SKM-1 (cell line): ENCODE data around the gene TRAPPC2B.
"Not testable (repeated sequence)": the region's sequence is repeated elsewhere in the genome, so short reads cannot be mapped to it uniquely, and the experiment has no call there.

Experiments
- DNase-seq: peaks from one replicate; lab custom pipeline; 2025; ENCODE audit not compliant: unreplicated experiment; lab: John Stamatoyannopoulos, UW

Gene TRAPPC2B

DNA sequence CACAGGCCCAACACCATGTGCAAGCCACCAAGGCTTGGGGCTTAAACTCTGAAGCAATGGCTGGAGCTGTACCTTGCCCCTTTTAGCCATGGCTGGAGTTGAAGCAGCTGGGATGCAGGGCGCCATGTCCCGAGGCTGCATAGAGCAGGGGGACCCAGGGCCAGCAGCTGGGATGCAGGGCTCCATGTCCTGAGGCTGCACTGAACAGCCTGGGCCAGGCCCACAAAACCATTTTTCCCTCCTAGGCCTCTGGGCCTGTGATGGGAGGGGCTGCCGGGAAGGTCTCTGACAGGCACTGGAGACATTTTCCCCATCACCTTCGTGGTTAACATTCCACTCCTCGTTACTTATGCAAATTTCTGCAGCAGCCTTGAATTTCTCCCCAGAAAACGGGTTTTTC is 10.8 kb downstream of the TRAPPC2B start:
- DNase-seq, result no peak

DNA sequence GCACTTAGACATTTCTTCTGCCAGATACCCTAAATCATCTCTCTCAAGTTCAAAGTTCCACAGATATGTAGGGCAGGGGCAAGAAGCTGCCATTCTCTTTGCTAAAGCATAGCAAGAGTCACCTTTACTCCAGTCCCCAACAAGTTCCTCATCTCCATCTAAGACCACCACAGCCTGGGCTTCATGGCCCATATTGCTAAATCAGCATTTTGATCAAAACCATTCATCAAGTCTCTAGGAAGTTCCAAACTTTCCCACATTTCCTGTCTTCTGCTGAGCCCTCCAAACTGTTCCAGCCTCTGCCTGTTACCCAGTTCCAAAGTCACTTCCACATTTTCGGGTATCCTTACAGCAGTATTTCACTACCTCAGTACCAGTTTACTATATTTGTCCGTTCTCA is 11.3 kb downstream of the TRAPPC2B start:
- not testable (repeated sequence) for DNase-seq

DNA sequence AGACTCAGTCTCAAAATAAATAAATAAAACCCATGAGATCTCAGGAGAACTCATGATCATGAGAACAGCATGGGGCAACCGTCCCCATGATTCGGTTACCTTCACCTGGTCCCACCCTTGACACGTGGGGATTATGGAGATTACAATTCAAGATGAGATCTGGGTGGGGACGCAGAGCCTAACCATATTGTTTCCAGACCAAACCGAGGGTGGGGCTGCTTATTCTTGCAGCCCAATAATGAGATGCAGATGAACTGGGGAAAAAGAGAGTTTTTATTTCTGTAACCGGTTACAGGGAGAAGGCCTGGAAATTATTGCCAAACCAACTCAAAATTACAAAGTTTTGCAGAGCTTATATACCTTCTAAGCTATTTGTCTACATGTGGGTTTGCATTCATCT is 12.8 kb downstream of the TRAPPC2B start:
- DNase-seq, result no peak

DNA sequence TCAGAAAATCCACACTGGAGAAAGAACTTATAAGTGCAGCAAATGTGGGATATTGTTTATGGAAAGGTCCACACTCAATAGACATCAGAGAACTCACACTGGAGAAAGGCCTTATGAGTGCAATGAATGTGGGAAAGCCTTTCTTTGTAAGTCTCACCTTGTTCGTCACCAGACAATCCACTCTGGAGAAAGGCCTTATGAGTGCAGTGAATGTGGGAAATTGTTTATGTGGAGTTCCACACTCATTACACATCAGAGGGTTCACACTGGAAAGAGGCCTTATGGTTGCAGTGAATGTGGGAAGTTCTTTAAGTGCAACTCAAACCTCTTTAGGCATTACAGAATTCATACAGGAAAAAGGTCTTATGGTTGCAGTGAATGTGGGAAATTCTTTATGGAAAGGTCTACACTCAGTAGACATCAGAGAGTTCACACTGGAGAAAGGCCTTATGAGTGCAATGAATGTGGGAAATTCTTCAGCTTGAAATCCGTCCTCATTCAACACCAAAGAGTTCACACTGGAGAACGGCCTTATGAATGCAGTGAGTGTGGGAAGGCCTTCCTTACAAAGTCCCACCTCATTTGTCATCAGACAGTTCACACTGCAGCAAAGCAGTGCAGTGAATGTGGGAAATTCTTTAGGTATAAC is 14.3 kb downstream of the TRAPPC2B start:
- no peak for DNase-seq

DNA sequence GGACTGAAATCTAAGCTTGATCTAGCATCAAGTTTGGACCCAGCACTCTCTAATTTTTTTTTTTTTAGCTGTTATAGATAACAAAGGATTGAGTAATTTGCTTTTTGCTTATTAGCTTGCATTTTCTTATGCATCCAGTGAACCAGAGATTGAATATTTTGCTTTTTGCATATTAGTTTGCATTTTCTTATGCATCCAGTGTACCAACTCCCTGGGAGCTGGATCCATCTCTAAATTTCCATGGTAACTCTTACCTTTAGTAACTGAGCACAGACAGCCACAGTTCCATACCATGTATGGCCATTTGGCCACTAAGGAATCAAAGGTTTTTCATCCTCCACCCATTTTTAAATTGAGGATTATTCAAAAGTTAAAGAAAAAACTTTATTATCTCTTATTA is 17.6 kb downstream of the TRAPPC2B start:
- no peak for DNase-seq

DNA sequence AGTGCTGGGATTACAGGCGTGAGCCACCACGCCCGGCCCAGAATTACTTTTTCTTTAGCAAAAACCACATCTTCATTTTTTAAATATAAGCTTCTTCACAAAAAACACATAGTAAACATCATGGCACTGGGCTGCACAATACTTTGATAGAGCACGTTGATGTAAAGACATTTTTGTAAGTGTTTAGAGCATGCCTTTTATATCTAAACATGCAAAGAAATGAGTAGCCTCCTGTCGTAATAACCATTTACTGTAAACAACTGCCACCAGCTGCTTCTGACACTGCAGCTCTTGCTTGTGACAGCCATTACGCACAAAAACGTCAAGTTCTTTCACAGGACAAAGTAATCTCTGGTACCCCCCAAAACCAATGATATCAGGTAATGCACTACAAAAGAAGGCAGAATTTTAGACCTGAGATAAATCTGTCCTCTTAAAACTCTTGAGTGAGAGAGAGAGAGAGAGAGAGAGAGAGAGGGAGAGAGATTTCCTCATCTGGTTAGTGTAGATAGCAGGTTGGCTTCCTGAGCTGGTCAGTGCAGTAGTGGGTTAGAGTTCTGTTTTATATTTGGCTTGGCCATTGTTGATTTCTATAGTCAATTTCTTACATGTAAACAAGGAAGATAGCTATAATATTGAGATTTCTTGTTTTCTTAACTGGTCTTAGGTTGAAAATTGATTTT is 19.6 kb downstream of the TRAPPC2B start:
- no peak for DNase-seq

DNA sequence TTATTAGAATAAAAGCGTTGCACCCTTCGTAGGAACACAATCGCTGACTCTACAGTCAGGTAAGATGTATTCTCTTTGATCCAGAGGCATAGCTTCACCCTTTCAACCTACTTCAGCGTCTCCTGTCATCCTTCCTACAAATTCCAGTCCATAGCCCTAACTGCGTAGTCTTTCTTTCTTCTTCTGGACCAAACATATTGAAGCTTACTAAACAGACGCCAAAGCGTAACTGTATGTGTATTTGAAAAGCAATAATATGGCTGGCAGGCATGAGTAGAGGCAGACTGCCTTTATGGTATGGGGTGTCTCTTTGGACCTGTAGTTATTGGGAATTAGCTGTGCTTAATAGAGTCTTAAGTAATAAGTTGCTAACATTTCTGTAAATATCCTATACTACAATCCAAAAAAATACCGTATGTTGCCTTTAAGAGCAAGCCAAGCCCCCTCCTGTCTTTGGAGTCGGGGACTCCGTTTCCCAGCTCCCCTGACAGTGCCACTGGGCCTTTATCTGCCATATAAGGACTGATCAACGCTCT is 25.9 kb downstream of the TRAPPC2B start:
- DNase-seq, result no peak

DNA sequence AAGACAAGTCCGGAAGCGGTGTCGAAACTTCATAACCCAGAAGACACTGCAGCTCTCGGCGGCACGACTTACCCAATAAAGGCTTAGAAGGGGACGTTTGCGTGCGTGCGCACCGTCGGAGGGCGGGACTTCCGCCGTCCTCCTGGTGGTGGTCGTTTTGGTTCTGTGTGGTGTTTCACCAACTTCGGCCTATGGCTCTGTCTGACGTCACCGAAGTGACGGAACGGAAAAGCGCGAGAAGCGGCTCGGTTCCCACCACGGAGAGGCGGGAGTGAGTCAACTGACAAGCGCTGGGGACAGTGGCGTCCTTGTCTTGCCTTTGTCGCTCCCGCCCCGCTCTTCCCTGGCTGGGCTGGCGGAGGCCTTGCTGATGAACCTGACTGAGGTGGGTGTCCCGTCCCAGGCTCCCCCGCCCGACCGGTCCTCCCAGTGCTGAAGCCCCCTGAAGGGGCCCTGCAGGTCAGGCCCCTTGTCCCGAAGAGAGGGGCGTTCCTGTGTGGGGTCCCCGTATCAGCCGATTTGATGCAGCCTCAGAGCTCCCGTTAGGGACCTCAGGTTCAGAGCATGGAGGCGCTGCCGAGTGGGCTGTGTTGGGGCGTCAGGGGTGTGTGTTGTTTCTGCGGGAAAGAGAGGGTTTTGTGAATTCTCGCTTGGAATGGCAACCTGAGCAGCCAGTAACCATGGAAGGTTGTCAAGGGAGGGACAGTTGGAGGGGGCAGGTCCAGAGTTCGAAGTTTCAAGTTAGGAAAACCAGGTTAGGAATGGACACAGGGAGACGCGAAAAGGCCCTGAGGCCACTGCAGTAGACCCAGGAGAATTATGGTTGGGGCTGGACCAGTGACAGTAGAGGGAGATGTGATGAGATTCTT is 26.6 kb downstream of the TRAPPC2B start, which contains the start of gene ZNF548:
Gene ZNF548 (plus strand): TSS at position 125 of the 869 bp plus-strand sequence. CDS start 246 bp downstream, at position 371.
- peak; percentile 56 for DNase-seq

DNA sequence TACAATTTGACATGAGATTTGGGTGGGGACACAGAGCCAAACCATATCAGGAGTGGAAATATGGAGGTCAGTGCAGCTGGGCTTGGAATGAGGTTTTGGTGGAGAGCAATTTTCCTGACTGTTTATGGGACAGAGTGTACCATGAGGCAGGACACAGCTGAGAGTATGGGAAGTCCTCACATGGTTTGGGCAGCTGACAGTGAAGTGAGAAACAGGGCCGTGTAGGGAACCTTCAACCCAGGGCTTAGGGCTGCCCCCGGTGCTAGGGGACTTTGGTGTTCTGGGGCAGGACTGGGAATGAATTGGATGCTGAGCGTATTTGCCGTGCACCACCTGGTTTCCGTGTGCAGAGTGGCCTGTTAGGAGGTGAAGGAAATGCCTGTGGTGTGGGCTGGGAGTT is 32.4 kb downstream of the TRAPPC2B start:
- DNase-seq, result no peak

DNA sequence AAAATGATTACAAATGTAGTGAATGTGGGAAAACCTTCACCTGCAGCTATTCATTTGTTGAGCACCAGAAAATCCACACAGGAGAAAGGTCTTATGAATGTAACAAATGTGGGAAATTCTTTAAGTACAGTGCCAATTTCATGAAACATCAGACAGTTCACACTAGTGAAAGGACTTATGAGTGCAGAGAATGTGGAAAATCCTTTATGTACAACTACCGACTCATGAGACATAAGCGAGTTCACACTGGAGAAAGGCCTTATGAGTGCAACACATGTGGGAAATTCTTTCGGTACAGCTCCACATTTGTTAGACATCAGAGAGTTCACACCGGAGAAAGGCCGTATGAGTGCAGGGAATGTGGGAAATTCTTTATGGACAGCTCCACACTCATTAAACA is 35.5 kb downstream of the TRAPPC2B start:
- DNase-seq, result no peak

DNA sequence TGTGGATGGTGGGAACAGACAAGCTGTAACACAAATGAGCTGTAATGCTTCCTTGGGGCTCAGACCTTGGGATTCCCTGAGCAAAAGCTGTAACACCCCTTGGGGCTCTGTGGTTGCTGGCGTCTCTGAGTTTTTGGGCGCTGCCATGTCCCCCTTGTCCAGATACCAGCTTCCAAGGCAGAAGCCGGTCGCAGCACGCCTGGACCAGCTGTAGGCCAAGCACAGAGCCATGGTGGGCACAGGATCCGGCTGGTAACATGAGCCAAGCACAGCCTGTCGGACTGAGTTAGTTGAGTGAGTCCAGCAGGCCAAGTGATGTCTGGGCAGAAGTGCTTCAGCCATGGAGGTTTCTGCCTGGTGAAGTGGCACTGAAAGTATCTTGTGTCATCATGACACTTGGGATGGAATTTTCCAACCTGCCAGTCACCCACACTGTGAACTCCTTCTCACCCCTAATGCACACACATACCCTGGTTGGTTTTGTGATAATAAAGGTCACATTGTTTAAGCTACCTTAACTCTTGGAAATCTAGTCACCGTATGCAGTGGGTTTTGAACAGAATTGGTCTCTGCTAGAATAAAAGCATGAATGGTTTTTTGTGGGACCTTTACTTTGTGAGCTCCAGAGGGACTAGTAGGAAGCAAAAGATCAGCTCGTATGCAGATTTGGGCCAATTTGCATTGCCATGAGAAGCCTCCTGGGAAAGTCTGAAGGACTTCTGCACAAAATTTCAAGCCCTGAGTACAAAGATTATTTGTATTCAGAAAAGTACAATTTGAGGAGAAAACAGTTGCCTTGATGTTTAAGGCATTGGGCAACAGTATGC is 40.6 kb downstream of the TRAPPC2B start:
- no peak for DNase-seq

DNA sequence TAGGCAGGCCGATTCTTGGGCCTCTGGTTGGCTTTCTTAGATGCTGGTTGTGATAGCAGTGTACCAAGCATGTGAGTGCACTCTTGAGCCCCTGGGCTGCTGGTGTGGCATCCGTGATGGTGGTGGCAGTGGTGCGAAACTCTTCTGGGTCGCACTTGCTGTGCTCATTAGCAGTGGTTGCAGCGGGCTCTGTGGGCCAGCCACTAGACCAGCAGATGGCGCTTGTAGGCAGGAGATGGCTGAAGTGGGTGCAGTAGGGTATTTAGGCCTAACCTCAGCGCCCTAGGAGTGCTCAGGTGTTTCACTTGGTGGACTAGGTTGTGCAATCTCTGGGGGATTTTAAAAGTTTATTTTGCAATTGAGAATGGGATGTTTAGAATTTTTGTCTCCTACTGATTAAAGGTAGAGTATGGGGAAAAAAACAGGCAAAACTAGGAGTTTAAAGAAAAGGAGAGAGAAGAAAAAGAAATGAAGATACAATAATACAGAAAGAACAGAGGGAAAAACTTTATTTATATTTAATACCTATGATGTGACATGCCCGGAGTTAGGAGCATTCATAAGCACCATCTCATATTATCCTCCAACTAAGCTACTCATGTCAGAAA is 43.3 kb downstream of the TRAPPC2B start:
- DNase-seq, result no peak

DNA sequence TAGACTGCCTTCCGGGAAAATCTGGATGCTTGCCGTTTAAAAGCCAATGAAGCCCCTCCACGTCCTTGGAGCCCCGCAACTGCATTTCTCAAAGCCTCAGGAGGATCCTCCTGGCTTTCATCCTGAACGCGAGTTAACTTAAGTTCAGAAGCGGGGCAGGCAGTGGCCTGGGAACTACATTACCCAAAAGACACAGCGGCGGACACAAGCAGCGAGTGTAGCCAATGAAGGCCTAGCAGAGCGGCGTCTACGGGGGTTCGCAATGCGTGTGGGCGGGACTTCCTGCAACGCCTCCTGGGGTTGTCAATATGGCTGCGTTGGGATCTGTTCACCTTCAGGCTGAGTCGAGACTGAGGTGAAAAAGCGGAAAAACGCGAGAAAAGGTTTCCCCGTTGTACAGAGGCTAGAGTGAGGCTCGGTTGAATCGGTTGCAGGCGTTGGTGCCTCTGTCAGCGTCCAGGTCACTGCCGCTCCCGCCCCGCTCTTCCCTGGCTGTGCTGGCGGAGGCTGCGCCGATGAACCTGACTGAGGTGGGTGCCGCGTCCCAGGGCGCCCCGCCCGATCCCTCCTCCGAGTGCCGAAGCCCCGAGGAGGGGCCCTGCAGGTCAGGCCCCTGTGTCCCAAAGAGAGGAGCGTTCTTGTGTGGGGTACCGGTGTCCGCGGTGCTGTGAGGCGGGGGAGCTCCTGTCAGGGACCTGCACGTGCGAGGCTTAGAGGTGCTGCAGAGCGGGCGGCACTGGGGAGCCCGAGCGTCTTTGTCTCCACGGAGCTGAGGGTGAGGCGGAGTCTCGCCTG is 47.7 kb downstream of the TRAPPC2B start, which contains the start of gene ZNF17:
Gene ZNF17 (plus strand): TSS at position 285 of the 795 bp plus-strand sequence. CDS start 2,455 bp downstream, outside the sequence.
- peak; percentile 60 for DNase-seq
